Thyroid gland (tissue), 4 donors: ENCODE measurements around the gene RAB44.

Source experiments
- CTCF ChIP-seq, 6 experiments: fragments of 200-600 bp in 3 of 6; fragments of 450-650 bp in 3 of 6; sonication (generic) in 3 of 6; IDR thresholded peaks; one replicate each; pipeline ENCODE4 v1.5.1; 2016 to 2019; ENCODE audit warnings: antibody characterized with exemption in 6 of 6, mild to moderate bottlenecking in 2 of 6, inconsistent platforms in 1 of 6, moderate library complexity in 1 of 6
- POLR2A ChIP-seq, 2 donors: fragments of 450-650 bp; IDR thresholded peaks; one replicate each; pipeline ENCODE4 v1.6.1; 2017; ENCODE audit warnings: antibody characterized with exemption in 2 of 2, mild to moderate bottlenecking in 2 of 2, moderate library complexity in 1 of 2

DNA sequence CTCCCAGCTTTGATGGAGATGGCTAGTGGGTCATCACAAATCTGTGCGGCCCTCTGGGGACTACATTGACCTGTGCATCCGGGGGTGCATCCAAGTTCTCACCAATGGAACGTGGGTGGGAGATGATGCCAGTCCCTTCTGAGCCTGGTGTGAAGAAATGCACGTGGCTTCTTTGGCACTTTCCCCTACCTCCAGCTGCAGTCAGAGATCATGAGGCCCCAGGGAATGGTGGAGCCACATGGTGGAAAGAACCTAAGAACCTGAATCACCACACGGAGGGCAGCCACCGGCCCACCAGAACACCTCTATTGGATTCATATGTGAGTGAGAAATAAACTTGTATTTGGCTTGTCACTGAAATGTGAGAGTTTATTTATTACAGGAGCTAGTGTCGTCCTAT is 29.0 kb upstream of the RAB44 start:
- TF ChIP-seq CTCF (IDR thresholded peaks at IDR 0.05) (no peak), POLR2A (IDR thresholded peaks at IDR 0.05) (no peak)
